ENCODE measurements around the gene COL4A1. TPM values are rescaled to one million over a fixed set of nuclear protein-coding genes. Genes with fewer than 3 reads are reported as not detected.

The COL4A1 gene
- total RNA-seq, 1 donor from 2014 or later = 5,210 TPM

DNA sequence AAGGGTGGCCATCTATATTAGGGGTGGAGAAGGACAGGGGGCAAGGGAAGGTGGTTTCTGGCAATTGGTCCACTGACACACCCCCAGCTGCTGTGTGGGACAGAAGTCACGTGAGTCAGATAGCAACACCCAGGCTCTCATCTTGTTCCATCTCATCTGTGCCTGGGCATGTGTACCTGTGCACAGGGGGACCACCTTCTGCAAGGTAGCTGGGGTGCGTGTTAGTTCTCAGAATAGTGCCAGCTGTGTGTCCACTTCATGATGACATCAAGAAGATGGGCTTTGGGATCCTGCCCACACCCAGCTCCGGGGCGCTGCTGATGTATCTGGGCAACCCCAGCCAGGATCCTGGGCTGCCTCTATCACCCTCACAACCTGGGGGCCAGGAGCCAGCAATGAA is 38.7 kb upstream of the COL4A1 start:
- peak overlapping the region; percentile 88 for H3K27ac Mint-ChIP-seq (ENCODE audit: unreplicated experiment)
- H3K4me1 Mint-ChIP-seq (ENCODE audit: low read depth) = peaks cover 98% of the 10 kb centered on the region

DNA sequence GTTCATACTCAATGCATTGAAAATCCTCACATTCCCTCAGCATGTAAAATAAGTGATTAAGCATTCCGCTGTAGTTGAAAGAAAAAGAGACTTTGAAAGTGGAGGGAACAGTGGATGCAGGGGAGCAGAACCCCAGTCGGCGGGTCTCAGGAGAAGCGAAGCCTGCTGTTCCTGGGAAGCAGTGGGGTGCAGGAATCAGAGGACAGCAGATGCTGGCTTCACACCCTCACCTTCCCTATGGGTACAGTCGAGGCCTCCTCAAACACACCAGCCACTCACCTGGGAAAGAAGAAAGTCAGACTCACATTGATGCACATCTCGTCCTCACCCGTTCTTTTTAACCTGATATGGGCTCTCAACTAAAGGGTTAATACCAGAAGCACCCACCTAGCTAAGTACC is 38.3 kb upstream of the COL4A1 start:
- no peak for DNase-seq (ENCODE audit: low spot score)
- H3K9me3 Mint-ChIP-seq (ENCODE audit: low read depth) = no peaks in the 10 kb centered on the region
- no peaks in the 10 kb centered on the region for H3K27me3 Mint-ChIP-seq (ENCODE audit: low read depth)
- TF ChIP-seq, protein P1, sequence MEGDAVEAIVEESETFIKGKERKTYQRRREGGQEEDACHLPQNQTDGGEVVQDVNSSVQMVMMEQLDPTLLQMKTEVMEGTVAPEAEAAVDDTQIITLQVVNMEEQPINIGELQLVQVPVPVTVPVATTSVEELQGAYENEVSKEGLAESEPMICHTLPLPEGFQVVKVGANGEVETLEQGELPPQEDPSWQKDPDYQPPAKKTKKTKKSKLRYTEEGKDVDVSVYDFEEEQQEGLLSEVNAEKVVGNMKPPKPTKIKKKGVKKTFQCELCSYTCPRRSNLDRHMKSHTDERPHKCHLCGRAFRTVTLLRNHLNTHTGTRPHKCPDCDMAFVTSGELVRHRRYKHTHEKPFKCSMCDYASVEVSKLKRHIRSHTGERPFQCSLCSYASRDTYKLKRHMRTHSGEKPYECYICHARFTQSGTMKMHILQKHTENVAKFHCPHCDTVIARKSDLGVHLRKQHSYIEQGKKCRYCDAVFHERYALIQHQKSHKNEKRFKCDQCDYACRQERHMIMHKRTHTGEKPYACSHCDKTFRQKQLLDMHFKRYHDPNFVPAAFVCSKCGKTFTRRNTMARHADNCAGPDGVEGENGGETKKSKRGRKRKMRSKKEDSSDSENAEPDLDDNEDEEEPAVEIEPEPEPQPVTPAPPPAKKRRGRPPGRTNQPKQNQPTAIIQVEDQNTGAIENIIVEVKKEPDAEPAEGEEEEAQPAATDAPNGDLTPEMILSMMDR (IDR thresholded peaks at IDR 0.05) = no peak
- H3K27ac Mint-ChIP-seq (ENCODE audit: unreplicated experiment) = peak overlapping the region; percentile 88
- H3K36me3 Mint-ChIP-seq (ENCODE audit: low read depth) = peaks cover 12% of the 10 kb centered on the region
- no peak overlapping the region for H3K4me3 Mint-ChIP-seq (ENCODE audit: unreplicated experiment)
- H3K4me1 Mint-ChIP-seq (ENCODE audit: low read depth) = peaks cover 98% of the 10 kb centered on the region

More for the DNA sequence above, 38.7 kb upstream of the COL4A1 start:
- Mint-ChIP-seq H3K36me3 (ENCODE audit: low read depth) (peaks cover 12% of the 10 kb centered on the region), H3K27me3 (ENCODE audit: low read depth) (no peaks in the 10 kb centered on the region), H3K9me3 (ENCODE audit: low read depth) (no peaks in the 10 kb centered on the region), H3K4me3 (ENCODE audit: unreplicated experiment) (no peak overlapping the region)
- DNase-seq (ENCODE audit: low spot score) = no peak
- TF ChIP-seq, protein P1 (IDR thresholded peaks at IDR 0.05) = no peak

DNA sequence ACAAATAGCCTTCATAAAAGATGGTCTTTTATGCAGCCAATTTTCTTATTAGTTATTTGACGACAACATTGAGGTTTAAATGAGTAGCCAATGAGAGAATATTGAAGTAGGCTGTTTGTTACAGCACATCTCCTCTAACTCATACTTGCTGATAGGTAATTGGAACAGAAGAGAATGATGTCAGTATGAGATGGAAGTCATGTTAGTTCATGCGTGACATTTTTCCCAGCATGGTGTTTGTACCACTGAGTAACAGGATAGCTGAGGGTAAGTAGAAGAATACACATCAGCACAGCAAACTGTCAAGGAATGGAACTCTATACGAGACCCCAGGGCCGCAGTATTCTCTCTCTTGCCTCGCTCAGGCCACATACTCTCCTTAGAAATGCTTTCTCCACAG is 37.4 kb upstream of the COL4A1 start:
- H3K27ac Mint-ChIP-seq (ENCODE audit: unreplicated experiment) = peak overlapping the region; percentile 88
- H3K27me3 Mint-ChIP-seq (ENCODE audit: low read depth) = no peaks in the 10 kb centered on the region
- H3K4me3 Mint-ChIP-seq (ENCODE audit: unreplicated experiment) = no peak overlapping the region
- TF ChIP-seq, protein P1 (IDR thresholded peaks at IDR 0.05) = no peak
- no peak for DNase-seq (ENCODE audit: low spot score)
- H3K4me1 Mint-ChIP-seq (ENCODE audit: low read depth) = peaks cover 98% of the 10 kb centered on the region
- peaks cover 9% of the 10 kb centered on the region for H3K36me3 Mint-ChIP-seq (ENCODE audit: low read depth)
- H3K9me3 Mint-ChIP-seq (ENCODE audit: low read depth) = no peaks in the 10 kb centered on the region

DNA sequence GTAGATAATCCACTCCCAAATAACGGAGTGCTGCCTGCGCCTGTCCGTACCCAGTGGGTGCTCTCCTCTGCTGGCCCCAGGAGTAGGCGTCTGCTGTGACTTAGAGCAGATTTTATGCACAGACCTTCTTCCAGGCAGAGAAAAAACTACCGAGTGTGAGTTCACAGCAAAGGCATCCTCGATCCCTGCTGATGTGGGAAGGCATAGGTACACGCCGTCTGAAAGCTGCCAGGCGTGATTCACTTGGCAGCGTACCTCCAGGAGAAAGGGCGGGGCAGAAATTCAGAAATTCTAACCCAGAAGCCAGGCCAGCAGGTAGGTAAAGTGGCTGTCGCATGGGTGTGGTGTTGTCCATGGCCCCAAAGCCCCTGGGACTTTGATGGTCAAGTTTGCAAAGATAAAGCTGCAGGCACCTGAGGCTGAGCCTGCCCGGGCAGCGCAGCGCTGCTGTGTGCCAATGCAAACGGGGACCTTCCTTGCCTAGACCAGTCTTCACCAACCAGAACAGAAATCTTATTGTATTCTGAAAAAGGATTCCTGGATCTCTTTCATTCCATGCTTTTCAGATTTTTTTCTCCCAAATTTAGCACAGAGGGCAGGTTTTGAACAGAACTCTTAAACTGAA is 36.4 kb upstream of the COL4A1 start:
- Mint-ChIP-seq H3K36me3 (ENCODE audit: low read depth) (peaks cover 10% of the 10 kb centered on the region), H3K27me3 (ENCODE audit: low read depth) (no peaks in the 10 kb centered on the region), H3K9me3 (ENCODE audit: low read depth) (no peaks in the 10 kb centered on the region), H3K4me1 (ENCODE audit: low read depth) (peaks cover 98% of the 10 kb centered on the region), H3K27ac (ENCODE audit: unreplicated experiment) (peak overlapping the region; percentile 84), H3K4me3 (ENCODE audit: unreplicated experiment) (no peak overlapping the region)
- TF ChIP-seq, protein P1 (IDR thresholded peaks at IDR 0.05) = no peak
- no peak for DNase-seq (ENCODE audit: low spot score)

DNA sequence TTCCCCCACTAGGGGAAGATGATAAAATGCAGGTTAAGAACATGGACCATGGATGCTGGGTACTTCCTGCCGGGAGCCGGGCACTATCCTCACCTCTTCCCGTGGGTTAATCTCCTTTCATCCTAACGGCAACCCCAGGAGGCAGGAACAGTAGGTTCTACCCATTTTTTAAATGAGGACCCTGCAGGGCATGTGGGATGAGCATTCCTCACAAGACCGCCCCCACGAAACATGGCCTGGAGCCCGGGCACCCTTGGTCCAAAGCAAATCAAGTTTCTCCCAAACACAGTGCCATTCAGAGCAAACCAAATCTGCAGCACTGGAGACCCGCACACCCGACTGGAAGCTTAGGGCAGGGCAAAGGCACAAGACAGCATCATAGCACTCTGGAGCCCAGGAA is 35.5 kb upstream of the COL4A1 start:
- no peaks in the 10 kb centered on the region for H3K27me3 Mint-ChIP-seq (ENCODE audit: low read depth)
- no peak overlapping the region for H3K4me3 Mint-ChIP-seq (ENCODE audit: unreplicated experiment)
- no peaks in the 10 kb centered on the region for H3K9me3 Mint-ChIP-seq (ENCODE audit: low read depth)
- peak overlapping the region; percentile 84 for H3K27ac Mint-ChIP-seq (ENCODE audit: unreplicated experiment)
- TF ChIP-seq, protein P1 (IDR thresholded peaks at IDR 0.05) = no peak
- peaks cover 98% of the 10 kb centered on the region for H3K4me1 Mint-ChIP-seq (ENCODE audit: low read depth)
- H3K36me3 Mint-ChIP-seq (ENCODE audit: low read depth) = peaks cover 10% of the 10 kb centered on the region
- DNase-seq (ENCODE audit: low spot score) = no peak

All from chondrocyte (in vitro differentiated cells).